Right lobe of liver (tissue), 4 donors: ENCODE results near the gene OR51B4.

ENCODE experiments used
- POLR2A ChIP-seq: fragments of 450-650 bp; IDR thresholded peaks from one replicate; pipeline ENCODE4 v1.6.1; 2017; ENCODE audit warnings: antibody characterized with exemption, mild to moderate bottlenecking
- TF ChIP-seq, protein P1 (sequence below), 4 donors: fragments of 200-600 bp in 3 of 4; fragments of 450-650 bp in 1 of 4; IDR thresholded peaks; one replicate each; pipeline versions ENCODE4 v1.5.1 to v1.8.0; 2016 to 2022; ENCODE audit warnings: antibody characterized with exemption in 4 of 4, mild to moderate bottlenecking in 2 of 4
- donor health status: DM: no; HTN: no; CAD: no.
- donor health status: DM: no; HTN: no; CAD: no.
- donor health status: DM: no; HTN: yes; CAD: no.

DNA sequence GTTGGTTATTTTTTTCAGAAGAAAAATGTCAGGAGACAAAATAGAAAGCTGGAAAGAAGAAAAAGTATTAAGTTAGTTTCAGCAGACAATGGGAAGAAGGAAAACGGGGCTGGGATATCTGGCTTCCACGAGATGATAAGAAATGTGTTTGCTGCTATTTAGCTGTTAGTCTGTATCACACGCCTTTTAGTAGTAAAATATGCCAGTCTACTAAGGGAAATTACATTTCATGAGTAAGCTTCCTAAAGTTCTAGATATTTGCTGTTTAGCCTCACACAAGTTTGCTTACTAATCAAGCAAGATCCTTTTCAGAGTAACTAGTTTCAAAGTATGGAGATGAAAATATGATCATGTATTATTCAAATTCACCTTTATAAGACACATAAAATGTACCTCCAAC is 1.5 kb downstream of the OR51B4 start:
- TF ChIP-seq, protein P1, sequence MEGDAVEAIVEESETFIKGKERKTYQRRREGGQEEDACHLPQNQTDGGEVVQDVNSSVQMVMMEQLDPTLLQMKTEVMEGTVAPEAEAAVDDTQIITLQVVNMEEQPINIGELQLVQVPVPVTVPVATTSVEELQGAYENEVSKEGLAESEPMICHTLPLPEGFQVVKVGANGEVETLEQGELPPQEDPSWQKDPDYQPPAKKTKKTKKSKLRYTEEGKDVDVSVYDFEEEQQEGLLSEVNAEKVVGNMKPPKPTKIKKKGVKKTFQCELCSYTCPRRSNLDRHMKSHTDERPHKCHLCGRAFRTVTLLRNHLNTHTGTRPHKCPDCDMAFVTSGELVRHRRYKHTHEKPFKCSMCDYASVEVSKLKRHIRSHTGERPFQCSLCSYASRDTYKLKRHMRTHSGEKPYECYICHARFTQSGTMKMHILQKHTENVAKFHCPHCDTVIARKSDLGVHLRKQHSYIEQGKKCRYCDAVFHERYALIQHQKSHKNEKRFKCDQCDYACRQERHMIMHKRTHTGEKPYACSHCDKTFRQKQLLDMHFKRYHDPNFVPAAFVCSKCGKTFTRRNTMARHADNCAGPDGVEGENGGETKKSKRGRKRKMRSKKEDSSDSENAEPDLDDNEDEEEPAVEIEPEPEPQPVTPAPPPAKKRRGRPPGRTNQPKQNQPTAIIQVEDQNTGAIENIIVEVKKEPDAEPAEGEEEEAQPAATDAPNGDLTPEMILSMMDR (IDR thresholded peaks at IDR 0.05), result no peak
- no peak for TF ChIP-seq POLR2A
